IMR-90 (cell line): Measurements from ENCODE around the gene LYRM4. TPM values are rescaled to one million over a fixed set of nuclear protein-coding genes. Genes with fewer than 3 reads are reported as not detected.

ENCODE experiments used
- ATAC-seq: fragments of 200-7000 bp; cut with Tn5 transposase; 2 replicates; pipeline ENCODE4 v1.9.1; 2020; ENCODE audit warnings: low read depth, mild to moderate bottlenecking, moderate library complexity
- BruUV-seq: library from RNA; stranded (reverse); fragments of 400-500 nt; replicated peaks from 2 replicates; lab custom pipeline; 2021; lab: Mats Ljungman, UMichigan
- CTCF ChIA-PET: fragments of 300-600 bp; formaldehyde crosslinking; extraction: SDS; loops from one replicate; lab custom pipeline; 2021; ENCODE audit warnings: antibody characterized with exemption; lab: Yijun Ruan, JAX
- POLR2A ChIA-PET: fragments of 300-600 bp; sonication (Branson Sonifier 250); formaldehyde crosslinking; loops from one replicate; lab custom pipeline; 2022; ENCODE audit warnings: antibody characterized with exemption; ENCODE audit not compliant: unreplicated experiment; lab: Charles Lee
- DNase-seq: peaks from one replicate; pipeline ENCODE4 v3.0.0; 2013
- H2AFZ ChIP-seq: replicated peaks from 2 replicates; pipeline ENCODE3; 2013; ENCODE audit warnings: low read length, mild to moderate bottlenecking; ENCODE audit not compliant: poor library complexity
- H2AK5ac ChIP-seq: 2 replicates; pipeline ENCODE4 v1.6.1; 2013; ENCODE audit warnings: low read depth, low read length, inconsistent platforms
- H2AK9ac ChIP-seq: replicated peaks from 2 replicates; pipeline ENCODE3; 2013; ENCODE audit warnings: mild to moderate bottlenecking, low read depth, low read length, moderate library complexity; ENCODE audit not compliant: poor library complexity
- H2BK120ac ChIP-seq: 2 replicates; pipeline ENCODE4 v1.6.1; 2013; ENCODE audit warnings: low read depth, low read length, inconsistent platforms
- H2BK15ac ChIP-seq: 3 replicates; pipeline ENCODE4 v1.6.1; 2013; ENCODE audit warnings: low read depth, low read length, inconsistent platforms
- H2BK20ac ChIP-seq: 2 replicates; pipeline ENCODE4 v1.6.1; 2013; ENCODE audit warnings: low read depth, mild to moderate bottlenecking, inconsistent platforms, low read length, moderate library complexity
- H2BK5ac ChIP-seq: 2 replicates; pipeline ENCODE4 v1.6.1; 2013; ENCODE audit warnings: mild to moderate bottlenecking, low read depth, low read length, inconsistent platforms; ENCODE audit not compliant: poor library complexity, severe bottlenecking
- H3K14ac ChIP-seq: replicated peaks from 2 replicates; pipeline ENCODE4 v1.6.1; 2013; ENCODE audit warnings: low read depth, low read length, inconsistent platforms
- H3K18ac ChIP-seq: 2 replicates; pipeline ENCODE4 v1.6.1; 2013; ENCODE audit warnings: low read depth, low read length, control low read depth
- H3K23ac ChIP-seq: 2 replicates; pipeline ENCODE4 v1.6.1; 2013; ENCODE audit warnings: low read depth, low read length, inconsistent platforms
- H3K27ac ChIP-seq: 2 replicates; pipeline ENCODE4 v1.5.1; 2013; ENCODE audit warnings: mild to moderate bottlenecking, control low read depth, low read length; ENCODE audit not compliant: insufficient read depth
- H3K27me3 ChIP-seq: 2 replicates; pipeline ENCODE4 v1.6.1; 2013; ENCODE audit warnings: low read length; ENCODE audit not compliant: control insufficient read depth, insufficient read depth
- H3K36me3 ChIP-seq: 2 replicates; pipeline ENCODE4 v1.6.1; 2013; ENCODE audit warnings: low read length, mixed read lengths; ENCODE audit not compliant: control insufficient read depth, insufficient read depth
- H3K4ac ChIP-seq: 2 replicates; pipeline ENCODE4 v1.6.1; 2013; ENCODE audit warnings: low read depth, low read length, inconsistent platforms
- H3K4me1 ChIP-seq: 2 replicates; pipeline ENCODE4 v1.6.1; 2013; ENCODE audit warnings: low read length, mixed read lengths; ENCODE audit not compliant: control insufficient read depth, insufficient read depth
- H3K4me2 ChIP-seq: 2 replicates; pipeline ENCODE4 v1.6.1; 2013; ENCODE audit warnings: low read depth, mild to moderate bottlenecking, control low read depth, low read length, moderate library complexity
- H3K4me3 ChIP-seq: 2 replicates; pipeline ENCODE4 v1.5.1; 2013; ENCODE audit warnings: low read depth, mild to moderate bottlenecking, control low read depth, low read length, moderate library complexity; ENCODE audit not compliant: insufficient read depth
- H3K56ac ChIP-seq: 2 replicates; pipeline ENCODE4 v1.6.1; 2013; ENCODE audit warnings: low read length, inconsistent platforms; ENCODE audit not compliant: insufficient read depth; ENCODE audit errors: extremely low read depth
- H3K79me1 ChIP-seq, 2 experiments: 2 replicates each; pipeline ENCODE4 v1.6.1; 2013; ENCODE audit warnings: low read length in 2 of 2, inconsistent platforms in 1 of 2, low read depth in 1 of 2
- H3K9ac ChIP-seq: 2 replicates; pipeline ENCODE4 v1.6.1; 2013; ENCODE audit warnings: low read depth, low read length, control low read depth
- H3K9me1 ChIP-seq: 2 replicates; pipeline ENCODE4 v1.6.1; 2013; ENCODE audit warnings: low read length, inconsistent platforms; ENCODE audit not compliant: insufficient read depth
- H3K9me3 ChIP-seq: 2 replicates; pipeline ENCODE4 v1.6.1; 2013; ENCODE audit warnings: low read length; ENCODE audit not compliant: control insufficient read depth, insufficient read depth
- H4K20me1 ChIP-seq: 2 replicates; pipeline ENCODE4 v1.6.1; 2013; ENCODE audit warnings: low read length, inconsistent platforms; ENCODE audit not compliant: insufficient read depth
- H4K5ac ChIP-seq: 2 replicates; pipeline ENCODE4 v1.6.1; 2013; ENCODE audit warnings: mild to moderate bottlenecking, low read depth, low read length, control low read depth
- H4K8ac ChIP-seq, 2 experiments: 2 replicates each; pipeline ENCODE4 v1.6.1; 2013; ENCODE audit warnings: low read depth in 2 of 2, low read length in 2 of 2, control low read depth in 1 of 2, inconsistent platforms in 1 of 2
- H4K91ac ChIP-seq: 2 replicates; pipeline ENCODE4 v1.6.1; 2013; ENCODE audit warnings: low read depth, low read length, inconsistent platforms; ENCODE audit not compliant: insufficient read depth
- BHLHE40 ChIP-seq: fragments of 150-350 bp; IDR thresholded peaks from 2 replicates; pipeline ENCODE4 v1.6.1; 2016; ENCODE audit warnings: mild to moderate bottlenecking, low read depth, low read length
- CEBPB ChIP-seq: IDR thresholded peaks from 2 replicates; pipeline ENCODE4 v1.6.1; 2012; ENCODE audit warnings: low read depth, low read length, improper control_type of control experiment
- CHD1 ChIP-seq: IDR thresholded peaks from 2 replicates; pipeline ENCODE4 v1.6.1; 2012; ENCODE audit warnings: low read depth, low read length, improper control_type of control experiment
- ELK1 ChIP-seq: fragments of 150-350 bp; IDR thresholded peaks from 2 replicates; pipeline ENCODE4 v1.6.1; 2016; ENCODE audit warnings: low read depth, mild to moderate bottlenecking, low read length, moderate library complexity, borderline replicate concordance
- MAFK ChIP-seq: IDR thresholded peaks from 2 replicates; pipeline ENCODE4 v1.6.1; 2012; ENCODE audit warnings: low read depth, low read length, improper control_type of control experiment
- MAZ ChIP-seq: IDR thresholded peaks from 2 replicates; pipeline ENCODE4 v1.6.1; 2012; ENCODE audit warnings: low read depth, mild to moderate bottlenecking, low read length, improper control_type of control experiment, moderate library complexity, borderline replicate concordance
- MXI1 ChIP-seq: IDR thresholded peaks from 2 replicates; pipeline ENCODE4 v1.6.1; 2012; ENCODE audit warnings: low read depth, mild to moderate bottlenecking, low read length, moderate library complexity, borderline replicate concordance
- NFE2L2 ChIP-seq: fragments of 150-350 bp; IDR thresholded peaks from 2 replicates; pipeline ENCODE4 v1.6.1; 2016; ENCODE audit warnings: low read depth, mild to moderate bottlenecking, low read length
- POLR2A ChIP-seq: IDR thresholded peaks from 2 replicates; pipeline ENCODE4 v1.6.1; 2012; ENCODE audit warnings: mild to moderate bottlenecking, low read depth, low read length
- RAD21 ChIP-seq: IDR thresholded peaks from 2 replicates; pipeline ENCODE4 v1.6.1; 2012; ENCODE audit warnings: low read length, improper control_type of control experiment
- RCOR1 ChIP-seq: IDR thresholded peaks from 2 replicates; pipeline ENCODE4 v1.6.1; 2012; ENCODE audit warnings: mild to moderate bottlenecking, low read length, improper control_type of control experiment; ENCODE audit not compliant: insufficient replicate concordance
- RFX5 ChIP-seq: IDR thresholded peaks from 2 replicates; pipeline ENCODE4 v1.8.0; 2012; ENCODE audit warnings: low read depth, mild to moderate bottlenecking, low read length, moderate library complexity
- SMC3 ChIP-seq: fragments of 150-350 bp; IDR thresholded peaks from 2 replicates; pipeline ENCODE4 v1.6.1; 2016; ENCODE audit warnings: low read depth, mild to moderate bottlenecking, antibody characterized with exemption, low read length, moderate library complexity
- USF2 ChIP-seq: fragments of 150-350 bp; IDR thresholded peaks from 2 replicates; pipeline ENCODE4 v1.6.1; 2017; ENCODE audit warnings: mild to moderate bottlenecking, antibody characterized with exemption, low read length, low read depth
- WGBS, 2 experiments: methylation state at CpG; one replicate each; pipeline versions ENCODE4 v1.1.5 to v1.1.7; 2013; ENCODE audit warnings: missing lambda C conversion rate in 2 of 2; ENCODE audit not compliant: insufficient read length in 1 of 2; ENCODE audit errors: extremely low coverage in 2 of 2; 5-methylcytosine and 5-hydroxymethylcytosine counted together
- dilution Hi-C: fragments of 300-500 bp; cut with HindIII; formaldehyde crosslinking; loops from one replicate; pipeline ENCODE4 v1.14.3; 2018; ENCODE audit warnings: low sequenced_read_pairs; ENCODE audit not compliant: unreplicated experiment
- in situ Hi-C: fragments of 300-500 bp; cut with MboI; formaldehyde crosslinking; loops from 3 replicates; pipeline ENCODE4 v1.14.3; 2019; ENCODE audit warnings: low sequenced_read_pairs, inconsistent platforms, mixed read lengths
- intact Hi-C: fragments of 100-400 bp; cut with micrococcal nuclease; formaldehyde crosslinking; loops from 2 replicates; pipeline ENCODE4 v1.10.0; 2022
- polyA plus RNA-seq, 3 experiments: library from polyadenylated mRNA; depleted of rRNA; stranded (reverse); fragments of >200 nt; gene quantifications; 2 replicates each; pipeline ENCODE4 v1.2.3, GENCODE V29; 2012; ENCODE audit warnings: low replicate concordance in 1 of 3
- total RNA-seq: library from RNA; depleted of rRNA; stranded (reverse); fragments of >200 nt; gene quantifications from 2 replicates; pipeline ENCODE4 v1.2.3, GENCODE V29; 2012

The LYRM4 gene
- total and polyA plus RNA-seq, 2 of the 4 experiments (the other 2 are of a cell fraction): 11.5 to 26.6 TPM

- Histone ChIP-seq H3K4me3 (no peak overlapping the region), H4K5ac (no peak overlapping the region), H3K27me3 (peaks cover 4% of the 10 kb centered on the region), H2BK15ac (no peak overlapping the region), H3K56ac (no peak overlapping the region), H3K4me1 (peaks cover 12% of the 10 kb centered on the region), H2BK5ac (no peak overlapping the region), H2AK5ac (0 out of 2 replicates have a peak overlapping the region, but pooled peaks have one; percentile 0), H3K4ac (peak overlapping the region; percentile 25), H3K18ac (no peak overlapping the region), H3K9me1 (peaks cover 5% of the 10 kb centered on the region; the same call in 1 of the 2 replicates), H3K36me3 (no peaks in the 10 kb centered on the region), H4K8ac (no peak overlapping the region), H3K27ac (no peak overlapping the region), H3K4me2 (no peak overlapping the region), H3K9me3 (no peaks in the 10 kb centered on the region), H2AK9ac (no peak overlapping the region), H2BK120ac (peak overlapping the region; percentile 41; the same call in 1 of the 2 replicates), H3K23ac (no peak overlapping the region), H3K79me1 (no peaks in the 10 kb centered on the region), H4K91ac (peak overlapping the region; percentile 34; the same call in 1 of the 2 replicates), H2AFZ (no peak overlapping the region), H3K9ac (no peak overlapping the region), H2BK20ac (0 out of 2 replicates have a peak overlapping the region, but pooled peaks have one; percentile 44), H4K20me1 (no peaks in the 10 kb centered on the region), H3K14ac (no peak overlapping the region)
- POLR2A ChIA-PET: no interaction called here
- no TSS peak for BruUV-seq
- dilution Hi-C loops: no loop called here
- no peak for DNase-seq
- ATAC-seq: no peak
- intact Hi-C loops: no loop called here
- CTCF ChIA-PET: no interaction called here
- no peak for TF ChIP-seq USF2
- TF ChIP-seq RFX5: no peak
- TF ChIP-seq MXI1: no peak
- no peak for TF ChIP-seq POLR2A
- no peak for TF ChIP-seq MAZ
- TF ChIP-seq RCOR1: no peak
- no peak for TF ChIP-seq MAFK
- TF ChIP-seq BHLHE40: no peak
- no peak for TF ChIP-seq SMC3
- no peak for TF ChIP-seq NFE2L2
- no peak for TF ChIP-seq RAD21
- TF ChIP-seq CEBPB: no peak
- TF ChIP-seq ELK1: no peak
- TF ChIP-seq CHD1: no peak
- in situ Hi-C loops: no loop called here
- 93% methylated on average over 2 of the region's 3 CpGs; no CpG with 5 or more reads in 1 of the 2 experiments for WGBS, 2 experiments
Observed at GRCh38 chr6:5081182-5081581, 179.6 kb downstream of the LYRM4 start.
